ENCODE data around the gene OSBPL3. TPM values are rescaled to one million over a fixed set of nuclear protein-coding genes. Genes with fewer than 3 reads are reported as not detected.
"Not testable (repeated sequence)": the region's sequence is repeated elsewhere in the genome, so short reads cannot be mapped to it uniquely, and the experiment has no call there.

OSBPL3 gene
- total RNA-seq, 1 donor from 2014 or later = 35.2 TPM

DNA sequence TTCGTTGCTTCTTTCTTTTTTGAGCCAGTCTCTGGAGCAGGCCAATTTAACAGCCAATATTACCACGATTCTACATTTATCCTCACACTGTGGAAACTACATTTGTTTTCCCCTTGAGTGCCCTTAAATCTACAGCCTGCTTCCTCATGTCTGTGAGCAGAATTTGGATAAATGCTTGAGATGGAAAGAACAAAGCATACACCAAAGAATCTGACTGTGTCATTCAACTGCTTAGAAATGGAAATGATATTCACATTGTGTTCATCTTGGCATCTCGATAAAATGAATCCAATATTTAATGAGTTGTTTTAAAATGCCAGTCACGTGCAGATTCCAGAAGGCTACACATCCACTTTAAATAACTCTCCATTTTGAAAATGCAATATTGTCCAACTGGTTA is 181.7 kb downstream of the OSBPL3 start:
- DNase-seq (ENCODE audit: low read depth) = no peak
- Histone ChIP-seq H3K4me3 (ENCODE audit: low read depth, low read length) (no peak overlapping the region), H3K36me3 (ENCODE audit: control insufficient read depth, insufficient read depth, low read length) (no peaks in the 10 kb centered on the region), H3K27me3 (ENCODE audit: control insufficient read depth, insufficient read depth, low read length) (no peaks in the 10 kb centered on the region)
- TF ChIP-seq, protein P1, sequence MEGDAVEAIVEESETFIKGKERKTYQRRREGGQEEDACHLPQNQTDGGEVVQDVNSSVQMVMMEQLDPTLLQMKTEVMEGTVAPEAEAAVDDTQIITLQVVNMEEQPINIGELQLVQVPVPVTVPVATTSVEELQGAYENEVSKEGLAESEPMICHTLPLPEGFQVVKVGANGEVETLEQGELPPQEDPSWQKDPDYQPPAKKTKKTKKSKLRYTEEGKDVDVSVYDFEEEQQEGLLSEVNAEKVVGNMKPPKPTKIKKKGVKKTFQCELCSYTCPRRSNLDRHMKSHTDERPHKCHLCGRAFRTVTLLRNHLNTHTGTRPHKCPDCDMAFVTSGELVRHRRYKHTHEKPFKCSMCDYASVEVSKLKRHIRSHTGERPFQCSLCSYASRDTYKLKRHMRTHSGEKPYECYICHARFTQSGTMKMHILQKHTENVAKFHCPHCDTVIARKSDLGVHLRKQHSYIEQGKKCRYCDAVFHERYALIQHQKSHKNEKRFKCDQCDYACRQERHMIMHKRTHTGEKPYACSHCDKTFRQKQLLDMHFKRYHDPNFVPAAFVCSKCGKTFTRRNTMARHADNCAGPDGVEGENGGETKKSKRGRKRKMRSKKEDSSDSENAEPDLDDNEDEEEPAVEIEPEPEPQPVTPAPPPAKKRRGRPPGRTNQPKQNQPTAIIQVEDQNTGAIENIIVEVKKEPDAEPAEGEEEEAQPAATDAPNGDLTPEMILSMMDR (IDR thresholded peaks at IDR 0.05; ENCODE audit: insufficient read depth, low read length, poor library complexity, severe bottlenecking) = no peak

DNA sequence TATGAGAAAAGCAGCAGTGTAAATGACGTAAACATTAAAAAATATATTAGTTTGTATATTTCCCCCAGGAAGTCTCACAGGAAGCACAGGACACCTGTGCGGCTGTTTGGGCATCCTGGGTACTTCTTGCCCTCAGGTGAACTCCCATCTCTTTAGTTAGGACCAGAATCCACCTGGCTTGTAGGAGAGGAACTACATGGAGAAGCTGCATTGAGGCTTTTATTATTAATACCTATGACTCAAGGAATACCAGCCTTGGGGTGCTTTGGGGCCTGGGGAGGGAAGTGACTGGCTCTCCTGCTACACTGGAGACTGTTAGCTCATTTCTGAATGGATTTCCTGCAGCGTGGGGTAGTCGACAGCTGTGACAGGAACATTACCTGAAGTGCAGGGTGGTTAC is 182.7 kb downstream of the OSBPL3 start:
- Histone ChIP-seq H3K36me3 (ENCODE audit: control insufficient read depth, insufficient read depth, low read length) (no peaks in the 10 kb centered on the region), H3K4me3 (ENCODE audit: low read depth, low read length) (no peak overlapping the region), H3K27me3 (ENCODE audit: control insufficient read depth, insufficient read depth, low read length) (no peaks in the 10 kb centered on the region)
- TF ChIP-seq, protein P1 (IDR thresholded peaks at IDR 0.05; ENCODE audit: insufficient read depth, low read length, poor library complexity, severe bottlenecking) = no peak
- no peak for DNase-seq (ENCODE audit: low read depth)

DNA sequence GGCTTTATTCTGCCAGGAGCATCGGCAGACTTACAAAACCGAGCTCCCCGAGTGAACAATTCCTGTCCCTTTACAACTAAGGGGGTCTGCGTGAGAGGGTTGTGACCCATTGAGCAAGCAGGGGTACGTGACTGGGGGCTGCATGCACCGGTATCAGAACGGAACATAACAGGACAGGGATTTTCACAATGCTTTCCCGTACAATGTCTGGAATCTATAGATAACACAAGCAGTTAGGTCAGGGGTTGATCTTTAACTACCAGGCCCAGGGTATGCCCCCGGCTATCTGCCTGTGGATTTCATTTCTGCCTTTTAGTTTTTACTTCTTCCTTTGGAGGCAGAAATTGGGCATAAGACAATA is 184.6 kb downstream of the OSBPL3 start:
- TF ChIP-seq, protein P1 (IDR thresholded peaks at IDR 0.05; ENCODE audit: insufficient read depth, low read length, poor library complexity, severe bottlenecking) = no peak
- Histone ChIP-seq H3K27me3 (ENCODE audit: control insufficient read depth, insufficient read depth, low read length) (no peaks in the 10 kb centered on the region), H3K36me3 (ENCODE audit: control insufficient read depth, insufficient read depth, low read length) (no peaks in the 10 kb centered on the region), H3K4me3 (ENCODE audit: low read depth, low read length) (no peak overlapping the region)
- no peak for DNase-seq (ENCODE audit: low read depth)

DNA sequence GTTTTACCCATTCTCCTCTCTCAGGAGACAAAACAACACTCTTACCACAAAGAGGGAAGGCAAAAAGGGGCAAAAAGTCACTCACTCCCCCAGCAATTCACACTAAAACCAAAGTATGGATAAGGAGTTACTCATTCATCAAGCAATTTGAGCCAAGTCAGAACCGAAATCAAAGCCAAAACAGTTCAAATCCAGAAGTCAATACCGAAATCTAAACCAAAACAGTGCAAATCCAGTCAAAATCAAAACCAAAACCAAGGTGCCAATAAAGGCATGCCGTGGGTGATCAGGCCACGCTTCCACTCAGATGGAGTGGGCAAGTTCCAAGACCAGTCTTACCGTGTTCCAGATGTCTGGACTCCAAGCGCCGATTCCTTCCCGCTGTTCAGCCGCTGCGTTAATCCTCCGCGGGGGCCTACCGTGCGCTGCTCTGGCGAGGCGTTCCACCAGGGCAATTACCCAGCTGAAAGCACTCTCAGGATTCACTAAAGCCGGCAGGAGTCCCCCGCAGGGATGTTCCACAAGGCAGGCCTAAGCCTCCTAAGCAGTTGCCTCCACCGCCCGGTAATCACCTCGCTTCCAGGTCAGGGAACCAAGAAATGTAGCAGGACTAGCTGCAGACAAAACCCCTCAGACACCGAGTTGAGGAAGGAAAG is 185.1 kb downstream of the OSBPL3 start:
- H3K4me3 ChIP-seq (ENCODE audit: low read depth, low read length); H3K27me3 ChIP-seq (ENCODE audit: control insufficient read depth, insufficient read depth, low read length); H3K36me3 ChIP-seq (ENCODE audit: control insufficient read depth, insufficient read depth, low read length); DNase-seq (ENCODE audit: low read depth): not testable (repeated sequence)

DNA sequence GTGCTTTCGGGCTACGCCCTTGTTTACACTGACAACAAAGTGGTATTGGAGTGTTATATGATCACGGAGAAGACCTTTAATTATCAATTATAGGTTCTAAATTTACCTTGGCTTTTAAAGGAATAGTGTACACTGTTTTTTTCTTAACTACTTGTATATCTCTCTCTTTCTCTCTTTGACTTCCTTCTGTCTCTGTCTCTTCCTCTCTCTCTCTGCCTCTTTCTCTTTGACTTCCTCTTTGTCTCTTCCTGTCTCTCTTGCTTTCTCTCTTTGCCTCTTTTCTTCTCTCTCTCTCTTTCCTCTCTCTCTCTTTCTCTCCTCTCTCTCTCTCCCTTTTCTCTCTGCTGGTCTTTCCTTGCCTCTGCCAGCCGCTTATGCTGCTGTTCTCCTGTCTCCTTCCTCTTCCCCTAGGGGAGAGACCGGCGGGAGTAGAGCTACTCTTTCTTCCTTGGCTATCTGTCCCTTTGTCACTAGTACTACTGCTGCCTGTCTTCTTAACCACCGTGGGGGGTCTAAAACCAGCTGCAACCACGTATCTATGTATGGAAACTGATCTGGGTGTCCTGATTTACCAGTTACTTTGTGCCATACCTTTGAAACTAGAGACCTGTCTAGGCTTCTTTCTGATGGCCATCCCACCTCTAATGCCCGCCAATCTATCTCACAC is 185.9 kb downstream of the OSBPL3 start:
- TF ChIP-seq, protein P1 (IDR thresholded peaks at IDR 0.05; ENCODE audit: insufficient read depth, low read length, poor library complexity, severe bottlenecking) = no peak
- H3K36me3 ChIP-seq (ENCODE audit: control insufficient read depth, insufficient read depth, low read length) = no peaks in the 10 kb centered on the region
- H3K4me3 ChIP-seq (ENCODE audit: low read depth, low read length) = no peak overlapping the region
- DNase-seq (ENCODE audit: low read depth) = no peak
- H3K27me3 ChIP-seq (ENCODE audit: control insufficient read depth, insufficient read depth, low read length) = no peaks in the 10 kb centered on the region

DNA sequence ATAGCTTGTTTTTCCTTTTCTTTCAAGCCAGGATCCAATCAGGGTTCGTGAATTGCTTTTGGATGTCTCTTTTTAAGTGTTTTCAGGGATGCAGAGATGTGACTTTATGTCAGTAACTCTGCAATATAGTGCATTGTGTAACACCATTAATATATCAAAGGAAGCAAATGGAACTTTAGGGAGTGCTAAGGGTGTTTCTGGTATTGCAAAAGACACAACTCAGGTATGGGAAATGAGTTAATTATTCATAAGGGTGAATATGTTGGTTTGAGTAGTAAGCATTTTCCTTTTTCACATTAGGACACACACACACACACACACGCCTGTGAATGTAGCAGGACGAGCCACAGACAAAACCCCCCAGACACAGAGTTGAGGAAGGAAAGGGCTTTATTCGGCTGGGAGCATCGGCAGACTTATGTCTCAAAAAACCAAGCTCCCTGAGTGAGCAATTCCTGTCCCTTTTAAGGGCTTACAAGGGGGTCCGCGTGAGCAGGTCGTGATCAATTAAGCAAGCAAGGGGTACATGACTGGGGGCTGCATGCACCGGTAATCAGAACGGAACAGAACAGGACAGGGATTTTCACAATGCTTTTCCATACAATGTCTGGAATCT is 190.9 kb downstream of the OSBPL3 start:
- Histone ChIP-seq H3K4me3 (ENCODE audit: low read depth, low read length) (no peak overlapping the region), H3K27me3 (ENCODE audit: control insufficient read depth, insufficient read depth, low read length) (no peaks in the 10 kb centered on the region), H3K36me3 (ENCODE audit: control insufficient read depth, insufficient read depth, low read length) (no peaks in the 10 kb centered on the region)
- no peak for DNase-seq (ENCODE audit: low read depth)
- TF ChIP-seq, protein P1 (IDR thresholded peaks at IDR 0.05; ENCODE audit: insufficient read depth, low read length, poor library complexity, severe bottlenecking) = no peak
